ENCODE measurements around the gene MPND. TPM values are rescaled to one million over a fixed set of nuclear protein-coding genes. Genes with fewer than 3 reads are reported as not detected.

MPND gene
- total RNA-seq, 4 donors from 2014 or later: 5.6 to 10.5 (median 9.3) TPM

- Histone ChIP-seq H3K9me3 (no peaks in the 10 kb centered on the region), H3K27me3 (no peaks in the 10 kb centered on the region), H3K4me3 (replicated peaks in 1 of 3) (no peak overlapping the region), H3K36me3 (no peaks in the 10 kb centered on the region), H3K27ac (no peak overlapping the region), H3K4me1 (peaks cover 9 to 15% of the 10 kb centered on the region in 2 donors)
- DNase-seq: no peak
- TF ChIP-seq, protein P1, sequence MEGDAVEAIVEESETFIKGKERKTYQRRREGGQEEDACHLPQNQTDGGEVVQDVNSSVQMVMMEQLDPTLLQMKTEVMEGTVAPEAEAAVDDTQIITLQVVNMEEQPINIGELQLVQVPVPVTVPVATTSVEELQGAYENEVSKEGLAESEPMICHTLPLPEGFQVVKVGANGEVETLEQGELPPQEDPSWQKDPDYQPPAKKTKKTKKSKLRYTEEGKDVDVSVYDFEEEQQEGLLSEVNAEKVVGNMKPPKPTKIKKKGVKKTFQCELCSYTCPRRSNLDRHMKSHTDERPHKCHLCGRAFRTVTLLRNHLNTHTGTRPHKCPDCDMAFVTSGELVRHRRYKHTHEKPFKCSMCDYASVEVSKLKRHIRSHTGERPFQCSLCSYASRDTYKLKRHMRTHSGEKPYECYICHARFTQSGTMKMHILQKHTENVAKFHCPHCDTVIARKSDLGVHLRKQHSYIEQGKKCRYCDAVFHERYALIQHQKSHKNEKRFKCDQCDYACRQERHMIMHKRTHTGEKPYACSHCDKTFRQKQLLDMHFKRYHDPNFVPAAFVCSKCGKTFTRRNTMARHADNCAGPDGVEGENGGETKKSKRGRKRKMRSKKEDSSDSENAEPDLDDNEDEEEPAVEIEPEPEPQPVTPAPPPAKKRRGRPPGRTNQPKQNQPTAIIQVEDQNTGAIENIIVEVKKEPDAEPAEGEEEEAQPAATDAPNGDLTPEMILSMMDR (IDR thresholded peaks at IDR 0.05): no peak
- TF ChIP-seq POLR2A (IDR thresholded peaks at IDR 0.05): no peak
- 77 to 78% methylated on average over 8 of the region's 8 CpGs for WGBS, 2 donors
- intact Hi-C loops (cut with DNase I): loop anchor here (10.0 kb wide), 1 partner anchor 161 kb away; the partner anchor contains the start of gene YJU2
Observed at GRCh38 chr19:4405977-4406376, 62.6 kb downstream of the MPND start.

- WGBS, 2 donors: 93 to 95% methylated on average over 7 of the region's 7 CpGs
- no peaks in the 10 kb centered on the region for H3K9me3 ChIP-seq
- DNase-seq: no peak
- no peak overlapping the region for H3K4me3 ChIP-seq (replicated peaks in 1 of 3)
- no peak overlapping the region for H3K27ac ChIP-seq
- H3K36me3 ChIP-seq: no peaks in the 10 kb centered on the region
- H3K4me1 ChIP-seq: peaks cover 9 to 11% of the 10 kb centered on the region in 2 donors
- intact Hi-C loops (cut with DNase I): loop anchor here (10.0 kb wide), 1 partner anchor 162 kb away; the partner anchor contains the start of gene YJU2
- H3K27me3 ChIP-seq: no peaks in the 10 kb centered on the region
- TF ChIP-seq, protein P1 (IDR thresholded peaks at IDR 0.05): no peak
- TF ChIP-seq POLR2A (IDR thresholded peaks at IDR 0.05): no peak
Observed at GRCh38 chr19:4406626-4407025, 63.3 kb downstream of the MPND start.

GRCh38 chr19:4409123-4409933 lies 66.0 kb downstream of the MPND start:
- WGBS, 2 donors: 93% methylated on average over 16 to 22 of the region's 23 CpGs
- no peaks in the 10 kb centered on the region for H3K9me3 ChIP-seq
- H3K27ac ChIP-seq: no peak overlapping the region

More at GRCh38 chr19:4409123-4409933, 66.0 kb downstream of the MPND start:
- DNase-seq: no peak
- Histone ChIP-seq H3K36me3 (no peaks in the 10 kb centered on the region), H3K4me3 (replicated peaks in 1 of 3) (no peak overlapping the region), H3K4me1 (no peaks in the 10 kb centered on the region), H3K27me3 (no peaks in the 10 kb centered on the region)
- intact Hi-C loops (cut with DNase I): loop anchor here (10.0 kb wide), 1 partner anchor 165 kb away; the partner anchor contains the start of gene YJU2
- TF ChIP-seq, protein P1 (IDR thresholded peaks at IDR 0.05): no peak
- TF ChIP-seq POLR2A (IDR thresholded peaks at IDR 0.05): no peak

Other genes with a start within 250 kb of the MPND start
- 10 to 100 TPM; 59.4 to 95.3 (median 81.8) TPM for gene MAP2K2, start 219.4 kb upstream of the MPND start, total RNA-seq
- gene CREB3L3, start 189.9 kb upstream of the MPND start, total RNA-seq: not detected
- gene SIRT6, start 161.0 kb upstream of the MPND start, total RNA-seq: 10 to 100 TPM; 11.9 to 39.3 (median 20.0) TPM
- gene ANKRD24, start 160.9 kb upstream of the MPND start, total RNA-seq: 1 to 10 TPM in 1 of 4 donors, under 1 TPM in 3; 0.54 to 1.2 (median 0.77) TPM
- 1 to 10 TPM in 3 of 4 donors, under 1 TPM in 1; 0.49 to 4.5 (median 2.0) TPM for gene EBI3, start 114.0 kb upstream of the MPND start, total RNA-seq
- gene YJU2, start 96.5 kb upstream of the MPND start, total RNA-seq: 10 to 100 TPM; 25.9 to 34.1 (median 31.3) TPM
- not detected for gene SHD, start 64.3 kb upstream of the MPND start, total RNA-seq
- not detected for gene TMIGD2, start 41.2 kb upstream of the MPND start, total RNA-seq
- gene FSD1, start 39.0 kb upstream of the MPND start, total RNA-seq: not detected
- gene STAP2, start 4.7 kb upstream of the MPND start, total RNA-seq: 10 to 100 TPM; 12.1 to 50.6 (median 29.7) TPM
- gene SH3GL1, start 57.0 kb downstream of the MPND start, total RNA-seq: 10 to 100 TPM; 33.1 to 42.4 (median 36.7) TPM
- gene CHAF1A, start 59.1 kb downstream of the MPND start, total RNA-seq: 1 to 10 TPM; 4.1 to 5.1 (median 4.4) TPM
- 100 to 1,000 TPM in 2 of 4 donors, 10 to 100 TPM in 2; 90.1 to 187 (median 106) TPM for gene UBXN6, start 114.2 kb downstream of the MPND start, total RNA-seq
- gene HDGFL2, start 128.7 kb downstream of the MPND start, total RNA-seq: 10 to 100 TPM; 26.5 to 42.3 (median 28.4) TPM
- 1 to 10 TPM; 1.3 to 6.6 (median 3.7) TPM for gene PLIN4, start 174.9 kb downstream of the MPND start, total RNA-seq
- gene PLIN5, start 191.7 kb downstream of the MPND start, total RNA-seq: 10 to 100 TPM in 1 of 4 donors, 1 to 10 TPM in 3; 4.1 to 12.1 (median 7.8) TPM
- 1 to 10 TPM in 2 of 4 donors, under 1 TPM in 1, not detected in 1; 0.56 to 2.7 (median 2.0) TPM for gene LRG1, start 196.5 kb downstream of the MPND start, total RNA-seq
- 1 to 10 TPM; 1.2 to 9.1 (median 4.2) TPM for gene SEMA6B, start 216.1 kb downstream of the MPND start, total RNA-seq

Measured in thyroid gland (tissue), 4 donors.